Spinal cord (tissue), 10 donors: ENCODE results near the gene TCF4. TPM values are rescaled to one million over a fixed set of nuclear protein-coding genes. Genes with fewer than 3 reads are reported as not detected.

Experiments
- DNase-seq, 6 donors: peaks; one replicate each; pipeline versions ENCODE4 v3.0.0 to v3.0.0-alpha.2; 2013 to 2015; ENCODE audit warnings: low spot score in 6 of 6, low read depth in 4 of 6
- H3K27ac ChIP-seq: one replicate; pipeline ENCODE4 v1.5.1; 2013; ENCODE audit warnings: low read depth, low read length, control low read depth
- H3K27me3 ChIP-seq: one replicate; pipeline ENCODE4 v1.6.1; 2013; ENCODE audit warnings: low read length; ENCODE audit not compliant: control insufficient read depth, insufficient read depth
- H3K36me3 ChIP-seq: one replicate; pipeline ENCODE4 v1.6.1; 2013; ENCODE audit warnings: low read length; ENCODE audit not compliant: control insufficient read depth, insufficient read depth
- H3K4me1 ChIP-seq: one replicate; pipeline ENCODE4 v1.6.1; 2013; ENCODE audit warnings: low read length; ENCODE audit not compliant: control insufficient read depth, insufficient read depth
- H3K4me3 ChIP-seq: one replicate; pipeline ENCODE4 v1.5.1; 2013; ENCODE audit warnings: low read depth, low read length, control low read depth
- H3K9me3 ChIP-seq: one replicate; pipeline ENCODE4 v1.6.1; 2013; ENCODE audit warnings: low read length; ENCODE audit not compliant: control insufficient read depth, insufficient read depth
- WGBS: methylation state at CpG from one replicate; pipeline ENCODE4 v1.1.5; 2013; ENCODE audit warnings: missing lambda C conversion rate; ENCODE audit not compliant: insufficient coverage; 5-methylcytosine and 5-hydroxymethylcytosine counted together
- polyA plus RNA-seq, 2 donors: library from polyadenylated mRNA; unstranded; fragments of 120-200 nt; gene quantifications; one replicate each; pipeline ENCODE4 v1.2.1, GENCODE V29; 2013; ENCODE audit not compliant: insufficient read length in 2 of 2
- total RNA-seq, 2 donors: library from RNA; depleted of rRNA in 1 of 2; stranded (reverse); fragments of 120-200 nt in 1 of 2; fragments of >200 nt in 1 of 2; gene quantifications; one replicate each; pipeline versions ENCODE4 v1.2.3 to v1.2.4, GENCODE V29; 2013 to 2014
- donor health status: healthy.

Gene TCF4
- total and polyA plus RNA-seq, 4 donors, result 57.1 to 234 (median 138) TPM

GRCh38 chr18:55396267-55396905 lies 191.6 kb downstream of the TCF4 start:
- H3K27ac ChIP-seq, result no peak overlapping the region
- no peak for DNase-seq
- no peaks in the 10 kb centered on the region for H3K4me1 ChIP-seq
- no peaks in the 10 kb centered on the region for H3K27me3 ChIP-seq
- H3K4me3 ChIP-seq, result no peak overlapping the region
- no peaks in the 10 kb centered on the region for H3K36me3 ChIP-seq
- WGBS, result 81% methylated on average over 3 of the region's 3 CpGs
- H3K9me3 ChIP-seq, result no peaks in the 10 kb centered on the region

- H3K27ac ChIP-seq, result no peak overlapping the region
- no peaks in the 10 kb centered on the region for H3K9me3 ChIP-seq
- 59% methylated on average over 2 of the region's 6 CpGs for WGBS
- no peaks in the 10 kb centered on the region for H3K27me3 ChIP-seq
- H3K4me3 ChIP-seq, result no peak overlapping the region
- H3K36me3 ChIP-seq, result no peaks in the 10 kb centered on the region
- H3K4me1 ChIP-seq, result no peaks in the 10 kb centered on the region
- DNase-seq, result peak in 1 of 6 donors; percentile 51
Observed at GRCh38 chr18:55395799-55396198, 192.2 kb downstream of the TCF4 start.

DNA sequence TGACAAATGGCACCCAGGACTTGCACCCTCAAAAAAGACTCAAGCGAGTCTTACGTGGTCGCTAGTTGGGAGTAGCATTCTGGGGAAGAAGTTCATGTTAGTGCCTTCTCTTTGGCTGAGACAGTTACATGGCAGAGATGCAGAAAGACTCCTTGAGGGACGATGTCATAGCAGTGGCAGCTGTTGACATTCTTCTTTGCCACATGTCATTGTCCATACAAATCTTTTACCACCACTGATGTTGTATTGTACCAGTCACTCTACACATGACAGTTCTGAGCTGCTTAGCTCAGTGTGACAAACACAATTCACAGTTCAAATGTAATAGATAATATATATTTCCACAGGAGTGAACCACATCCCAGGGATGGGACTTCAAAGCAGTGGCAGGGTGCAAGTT lies 197.1 kb downstream of the TCF4 start:
- H3K27ac ChIP-seq, result no peak overlapping the region
- no peak for DNase-seq
- H3K27me3 ChIP-seq, result no peaks in the 10 kb centered on the region
- WGBS, result 100% methylated on average over 3 of the region's 4 CpGs
- no peaks in the 10 kb centered on the region for H3K36me3 ChIP-seq
- H3K4me1 ChIP-seq, result peaks cover 5% of the 10 kb centered on the region
- H3K9me3 ChIP-seq, result no peaks in the 10 kb centered on the region
- no peak overlapping the region for H3K4me3 ChIP-seq

GRCh38 chr18:55387139-55387984 lies 200.6 kb downstream of the TCF4 start:
- H3K36me3 ChIP-seq, result no peaks in the 10 kb centered on the region
- peak in 1 of 6 donors; percentile 53 for DNase-seq
- H3K4me1 ChIP-seq, result peaks cover 13% of the 10 kb centered on the region
- H3K27me3 ChIP-seq, result no peaks in the 10 kb centered on the region
- 32% methylated on average over 3 of the region's 8 CpGs for WGBS
- H3K4me3 ChIP-seq, result no peak overlapping the region
- peaks cover under 1% of the 10 kb centered on the region for H3K9me3 ChIP-seq
- H3K27ac ChIP-seq, result peak overlapping the region; percentile 69

GRCh38 chr18:55386545-55386944 lies 201.4 kb downstream of the TCF4 start:
- Histone ChIP-seq H3K36me3 (no peaks in the 10 kb centered on the region), H3K9me3 (peaks cover 4% of the 10 kb centered on the region), H3K4me1 (peaks cover 13% of the 10 kb centered on the region), H3K27me3 (no peaks in the 10 kb centered on the region), H3K4me3 (no peak overlapping the region), H3K27ac (no peak overlapping the region)
- no CpG with 5 or more reads among the region's 1 CpG for WGBS
- DNase-seq, result no peak

DNA sequence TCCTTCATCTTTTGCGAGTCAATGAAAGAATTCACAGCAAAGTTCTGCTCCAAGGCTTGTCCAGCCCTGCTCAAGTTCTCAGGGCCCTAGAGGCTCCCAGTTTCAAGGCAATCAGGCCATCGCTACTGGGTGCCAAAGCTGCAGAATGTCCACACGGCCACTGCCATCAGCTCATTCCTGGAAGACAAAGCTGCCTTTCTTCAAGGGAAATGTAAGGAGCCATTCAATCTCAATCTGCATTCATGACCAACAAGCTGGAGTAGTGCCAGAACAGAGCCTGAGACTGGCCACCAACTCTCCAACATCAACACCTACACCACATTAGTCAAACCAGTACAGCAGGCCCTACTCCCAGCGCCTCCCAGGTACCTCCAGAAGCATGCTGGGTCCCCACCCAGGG lies 202.2 kb downstream of the TCF4 start:
- Histone ChIP-seq H3K4me3 (no peak overlapping the region), H3K36me3 (no peaks in the 10 kb centered on the region), H3K4me1 (peaks cover 13% of the 10 kb centered on the region), H3K9me3 (peaks cover 4% of the 10 kb centered on the region), H3K27ac (peak overlapping the region; percentile 61), H3K27me3 (no peaks in the 10 kb centered on the region)
- DNase-seq, result peak in 2 of 6 donors; percentile 71 to 88
- WGBS, result 50% methylated on average over 4 of the region's 4 CpGs

- peak in 1 of 6 donors; percentile 32 for DNase-seq
- H3K36me3 ChIP-seq, result no peaks in the 10 kb centered on the region
- no peak overlapping the region for H3K4me3 ChIP-seq
- H3K9me3 ChIP-seq, result peaks cover 4% of the 10 kb centered on the region
- WGBS, result 76% methylated on average over 2 of the region's 4 CpGs
- peak overlapping the region; percentile 61 for H3K27ac ChIP-seq
- H3K27me3 ChIP-seq, result no peaks in the 10 kb centered on the region
- peaks cover 13% of the 10 kb centered on the region for H3K4me1 ChIP-seq
Observed at GRCh38 chr18:55384551-55385275, 203.3 kb downstream of the TCF4 start.

GRCh38 chr18:55384115-55384514 lies 203.9 kb downstream of the TCF4 start:
- Histone ChIP-seq H3K4me1 (peaks cover 13% of the 10 kb centered on the region), H3K4me3 (no peak overlapping the region), H3K9me3 (peaks cover 4% of the 10 kb centered on the region), H3K27ac (no peak overlapping the region), H3K27me3 (no peaks in the 10 kb centered on the region), H3K36me3 (no peaks in the 10 kb centered on the region)
- DNase-seq, result no peak
- WGBS, result 83% methylated on average over 4 of the region's 4 CpGs

GRCh38 chr18:55382277-55382805 lies 205.7 kb downstream of the TCF4 start:
- peaks cover 10% of the 10 kb centered on the region for H3K4me1 ChIP-seq
- no peak overlapping the region for H3K27ac ChIP-seq
- H3K36me3 ChIP-seq, result no peaks in the 10 kb centered on the region
- no peak overlapping the region for H3K4me3 ChIP-seq
- H3K9me3 ChIP-seq, result peaks cover 4% of the 10 kb centered on the region
- no peak for DNase-seq
- WGBS, result no CpG with 5 or more reads among the region's 2 CpGs
- no peaks in the 10 kb centered on the region for H3K27me3 ChIP-seq
